Stimulated activated CD8-positive, alpha-beta memory T cell treated with anti-CD3 and anti-CD28 coated beads, Interleukin-15, amount 100 ng/mL, for 1 hour (primary cell): Measurements from ENCODE around the gene OR1K1.
A peak's percentile ranks its signal among the peaks of the same experiment; 100 is the strongest.
"Not testable (repeated sequence)": the region's sequence is repeated elsewhere in the genome, so short reads cannot be mapped to it uniquely, and the experiment has no call there.

Experiments used
- DNase-seq: peaks from one replicate; pipeline ENCODE4 v3.0.0-alpha.2; 2020; ENCODE audit warnings: low read depth

Gene OR1K1, protein sequence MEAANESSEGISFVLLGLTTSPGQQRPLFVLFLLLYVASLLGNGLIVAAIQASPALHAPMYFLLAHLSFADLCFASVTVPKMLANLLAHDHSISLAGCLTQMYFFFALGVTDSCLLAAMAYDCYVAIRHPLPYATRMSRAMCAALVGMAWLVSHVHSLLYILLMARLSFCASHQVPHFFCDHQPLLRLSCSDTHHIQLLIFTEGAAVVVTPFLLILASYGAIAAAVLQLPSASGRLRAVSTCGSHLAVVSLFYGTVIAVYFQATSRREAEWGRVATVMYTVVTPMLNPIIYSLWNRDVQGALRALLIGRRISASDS

DNA sequence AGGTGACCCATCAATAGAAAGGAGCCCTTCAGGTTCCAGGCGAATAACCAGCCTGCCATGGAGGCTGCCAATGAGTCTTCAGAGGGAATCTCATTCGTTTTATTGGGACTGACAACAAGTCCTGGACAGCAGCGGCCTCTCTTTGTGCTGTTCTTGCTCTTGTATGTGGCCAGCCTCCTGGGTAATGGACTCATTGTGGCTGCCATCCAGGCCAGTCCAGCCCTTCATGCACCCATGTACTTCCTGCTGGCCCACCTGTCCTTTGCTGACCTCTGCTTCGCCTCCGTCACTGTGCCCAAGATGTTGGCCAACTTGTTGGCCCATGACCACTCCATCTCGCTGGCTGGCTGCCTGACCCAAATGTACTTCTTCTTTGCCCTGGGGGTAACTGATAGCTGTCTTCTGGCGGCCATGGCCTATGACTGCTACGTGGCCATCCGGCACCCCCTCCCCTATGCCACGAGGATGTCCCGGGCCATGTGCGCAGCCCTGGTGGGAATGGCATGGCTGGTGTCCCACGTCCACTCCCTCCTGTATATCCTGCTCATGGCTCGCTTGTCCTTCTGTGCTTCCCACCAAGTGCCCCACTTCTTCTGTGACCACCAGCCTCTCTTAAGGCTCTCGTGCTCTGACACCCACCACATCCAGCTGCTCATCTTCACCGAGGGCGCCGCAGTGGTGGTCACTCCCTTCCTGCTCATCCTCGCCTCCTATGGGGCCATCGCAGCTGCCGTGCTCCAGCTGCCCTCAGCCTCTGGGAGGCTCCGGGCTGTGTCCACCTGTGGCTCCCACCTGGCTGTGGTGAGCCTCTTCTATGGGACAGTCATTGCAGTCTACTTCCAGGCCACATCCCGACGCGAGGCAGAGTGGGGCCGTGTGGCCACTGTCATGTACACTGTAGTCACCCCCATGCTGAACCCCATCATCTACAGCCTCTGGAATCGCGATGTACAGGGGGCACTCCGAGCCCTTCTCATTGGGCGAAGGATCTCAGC, at the start of gene OR1K1:
OR1K1 (plus strand) TSS at position 58 of the 995 bp plus-strand sequence; CDS start at position 58, 0 bp downstream.
- no peak for DNase-seq

DNA sequence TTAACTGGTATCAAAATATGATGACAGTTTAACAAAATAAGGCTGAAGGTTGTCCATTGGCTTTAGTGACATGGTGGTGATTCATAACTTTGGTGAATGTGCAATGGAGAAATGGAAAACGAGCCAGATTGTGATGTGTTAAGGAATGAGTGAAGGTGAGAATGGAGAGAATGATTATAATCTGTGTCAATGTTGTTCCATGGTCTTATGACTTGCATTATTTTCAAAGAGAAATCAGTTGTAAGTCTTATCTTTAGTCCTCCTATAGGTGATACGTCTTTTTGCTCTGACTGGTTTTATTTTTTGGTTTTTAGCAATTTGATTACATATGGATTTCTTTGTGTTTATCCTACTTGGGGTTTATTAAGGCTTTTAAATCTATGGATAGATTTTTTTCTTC, 45.1 kb upstream of the OR1K1 start:
- DNase-seq, result no peak

DNA sequence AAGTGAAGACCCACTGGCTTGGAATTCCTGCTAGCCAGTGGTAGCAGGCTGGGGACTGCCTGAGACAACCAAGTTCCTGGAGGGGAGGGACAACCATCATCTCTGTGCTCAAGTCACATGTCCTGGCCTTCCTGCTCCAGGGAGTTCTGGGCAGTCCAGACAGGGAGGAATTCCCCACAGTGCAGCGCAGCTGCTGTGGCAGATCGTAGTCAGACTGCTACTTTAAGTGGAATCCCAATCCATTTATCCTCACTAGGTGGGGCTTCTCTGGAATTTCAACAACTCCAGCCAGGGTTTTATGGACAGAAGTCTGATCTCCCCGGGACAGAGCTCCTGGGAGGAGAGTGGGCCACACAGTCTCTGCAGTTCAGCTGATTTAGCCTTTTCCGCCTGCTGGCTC, 32.1 kb upstream of the OR1K1 start:
- DNase-seq, result no peak

DNA sequence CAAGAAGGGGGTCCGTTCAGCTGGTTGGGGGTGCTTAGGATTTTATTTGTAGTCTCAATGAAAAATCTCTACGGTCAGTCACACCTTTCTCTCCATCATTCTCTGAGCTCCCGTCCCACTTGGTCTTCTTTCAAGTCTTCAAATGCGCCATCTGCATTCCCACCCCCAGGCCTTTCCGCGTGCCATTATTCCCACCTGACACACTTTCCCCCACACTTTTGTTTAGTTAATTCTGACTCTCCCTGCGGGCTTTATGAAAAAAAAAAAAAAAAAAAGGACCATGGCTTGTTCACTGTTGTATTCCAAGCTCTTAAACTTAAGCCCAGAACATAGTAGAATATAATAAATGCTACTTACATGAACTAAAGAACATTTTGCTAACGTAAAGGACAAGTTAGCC, 22.9 kb upstream of the OR1K1 start:
- DNase-seq, result no peak

DNA sequence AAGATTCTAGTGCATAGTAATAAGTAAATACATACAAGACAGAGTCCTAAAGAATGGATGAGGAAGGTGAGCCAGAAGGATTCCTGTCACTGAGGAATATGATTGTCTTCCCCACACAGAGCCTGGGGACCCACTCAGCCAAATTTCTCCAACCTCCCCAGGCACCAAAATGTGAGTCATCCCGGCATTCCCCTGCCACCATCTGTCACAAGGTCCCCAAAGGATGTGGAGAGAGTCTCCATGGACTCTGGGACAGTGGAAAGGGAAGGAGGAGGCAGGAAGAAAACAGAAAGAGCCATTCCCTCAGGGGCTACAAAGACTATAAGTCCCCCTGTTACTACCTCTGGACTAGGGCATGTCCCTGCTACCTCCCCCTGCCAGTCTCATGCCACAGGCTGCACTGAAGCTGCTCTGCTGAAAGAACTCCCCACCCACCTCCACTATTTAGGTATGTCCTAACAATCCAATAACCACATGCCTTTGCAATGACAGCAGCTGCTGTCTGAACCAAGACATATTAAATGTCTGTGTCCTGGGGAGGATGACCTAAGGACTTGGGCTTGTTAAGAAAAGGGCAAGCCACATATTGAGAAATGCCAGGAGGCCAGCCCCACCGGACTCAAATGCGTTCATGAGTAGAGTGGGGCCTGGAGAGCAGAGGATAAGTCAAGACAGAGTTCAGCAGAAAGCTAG, 21.8 kb upstream of the OR1K1 start:
- DNase-seq, result no peak

DNA sequence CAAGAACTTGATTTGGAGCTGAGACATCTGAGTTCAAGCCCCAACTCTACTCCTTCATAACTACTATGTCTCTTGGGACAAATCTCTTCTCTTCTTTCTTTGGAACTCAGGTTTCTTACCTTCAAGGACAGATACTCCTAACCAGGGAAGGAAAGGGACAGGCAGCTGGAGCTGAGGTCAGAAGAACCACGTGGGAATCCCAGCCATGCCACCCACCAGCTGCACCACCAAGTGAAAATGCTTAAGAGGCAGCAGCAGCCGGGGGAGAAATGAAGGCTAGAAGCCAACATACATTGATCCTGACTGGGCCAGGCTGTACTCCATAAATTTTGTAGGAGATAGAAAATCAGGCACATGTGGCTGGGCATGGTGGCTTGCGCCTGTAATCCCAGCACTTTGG, 20.7 kb upstream of the OR1K1 start:
- no peak for DNase-seq

DNA sequence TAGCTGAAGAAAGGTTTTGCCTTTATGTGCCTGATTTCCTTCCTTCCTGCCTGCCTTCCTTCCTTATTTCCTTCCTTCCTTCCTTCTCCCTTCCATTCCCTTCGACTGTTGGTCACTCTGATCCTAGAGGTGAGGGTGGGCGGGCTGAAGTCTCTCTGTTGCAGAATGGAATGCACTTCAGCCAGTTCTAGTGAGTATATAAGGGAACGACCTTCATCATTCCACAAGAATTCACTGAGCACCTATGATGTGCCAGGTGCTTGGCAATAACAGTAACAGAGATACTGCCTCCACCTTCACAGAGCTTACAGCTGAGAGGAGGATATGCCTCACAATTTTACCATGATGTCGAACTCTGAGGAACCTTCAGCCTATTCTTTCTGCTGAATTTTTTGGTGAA, 19.9 kb upstream of the OR1K1 start:
- DNase-seq, result no peak

DNA sequence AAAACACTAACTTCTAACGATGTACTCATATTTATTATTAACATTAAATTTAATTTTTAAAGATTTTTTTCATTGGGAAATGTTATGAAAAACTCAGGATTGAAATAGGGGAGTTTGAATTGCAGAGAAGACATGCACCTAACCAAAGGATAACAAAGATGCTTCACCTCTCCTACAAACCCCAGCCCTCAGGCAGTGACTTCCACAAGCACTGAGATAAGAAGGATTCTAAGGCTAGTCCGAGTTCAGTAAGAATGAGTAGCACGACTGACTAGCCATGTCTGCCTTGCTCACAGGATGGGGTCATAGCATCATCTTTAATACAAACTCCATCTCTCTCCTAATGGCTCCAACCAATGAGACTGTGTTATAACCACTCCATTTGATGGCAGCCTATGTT, 18.3 kb upstream of the OR1K1 start:
- no peak for DNase-seq

DNA sequence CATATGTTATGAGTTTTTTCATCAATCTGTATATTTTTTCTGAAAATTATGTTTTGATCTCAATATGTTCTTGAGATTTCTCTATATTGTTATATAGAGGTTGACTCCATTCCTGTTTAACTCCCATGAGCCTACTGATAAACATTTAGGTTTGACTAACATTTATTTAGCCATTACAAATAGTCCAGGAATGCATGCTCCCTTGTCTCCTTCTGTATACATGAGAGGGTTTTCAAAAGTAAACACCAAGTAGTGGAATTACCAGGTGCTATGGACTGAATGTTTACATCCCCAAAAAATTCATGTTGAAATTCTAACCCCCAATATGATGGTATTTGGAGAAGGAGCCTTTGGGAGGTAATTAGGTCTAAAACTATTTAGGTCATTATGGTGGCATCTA, 14.7 kb upstream of the OR1K1 start:
- no peak for DNase-seq

DNA sequence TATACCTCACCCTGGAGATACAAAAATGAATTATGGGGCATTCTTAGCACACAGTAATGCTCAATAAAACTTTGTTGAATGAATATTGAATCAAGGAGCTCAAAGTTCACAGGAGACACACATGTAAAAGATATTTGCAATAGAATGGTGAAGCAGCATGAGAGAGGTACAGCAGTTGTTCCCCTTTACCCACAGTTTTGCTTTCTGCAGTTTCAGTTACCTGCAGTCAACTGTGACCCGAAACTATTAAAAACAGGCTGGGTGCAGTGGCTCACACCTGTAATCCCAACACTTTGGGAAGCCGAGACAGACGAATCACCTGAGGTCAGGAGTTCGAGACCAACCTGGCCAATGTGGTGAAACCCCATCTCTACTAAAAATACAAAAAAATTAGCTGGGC, 13.6 kb upstream of the OR1K1 start:
- no peak for DNase-seq

DNA sequence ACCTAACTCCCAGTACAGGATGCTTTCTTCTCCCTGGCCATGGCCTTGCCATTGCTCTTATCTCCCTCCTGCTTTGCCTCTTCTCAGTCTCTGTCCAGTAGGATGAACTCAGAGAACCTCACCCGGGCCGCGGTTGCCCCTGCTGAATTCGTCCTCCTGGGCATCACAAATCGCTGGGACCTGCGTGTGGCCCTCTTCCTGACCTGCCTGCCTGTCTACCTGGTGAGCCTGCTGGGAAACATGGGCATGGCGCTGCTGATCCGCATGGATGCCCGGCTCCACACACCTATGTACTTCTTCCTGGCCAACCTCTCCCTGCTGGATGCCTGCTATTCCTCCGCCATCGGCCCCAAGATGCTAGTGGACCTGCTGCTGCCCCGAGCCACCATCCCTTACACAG, 11.1 kb upstream of the OR1K1 start, which contains the start of gene OR5C1:
OR5C1 (plus strand) TSS at position 103 of the 400 bp plus-strand sequence; CDS start at position 103, 0 bp downstream.
- DNase-seq, result no peak

DNA sequence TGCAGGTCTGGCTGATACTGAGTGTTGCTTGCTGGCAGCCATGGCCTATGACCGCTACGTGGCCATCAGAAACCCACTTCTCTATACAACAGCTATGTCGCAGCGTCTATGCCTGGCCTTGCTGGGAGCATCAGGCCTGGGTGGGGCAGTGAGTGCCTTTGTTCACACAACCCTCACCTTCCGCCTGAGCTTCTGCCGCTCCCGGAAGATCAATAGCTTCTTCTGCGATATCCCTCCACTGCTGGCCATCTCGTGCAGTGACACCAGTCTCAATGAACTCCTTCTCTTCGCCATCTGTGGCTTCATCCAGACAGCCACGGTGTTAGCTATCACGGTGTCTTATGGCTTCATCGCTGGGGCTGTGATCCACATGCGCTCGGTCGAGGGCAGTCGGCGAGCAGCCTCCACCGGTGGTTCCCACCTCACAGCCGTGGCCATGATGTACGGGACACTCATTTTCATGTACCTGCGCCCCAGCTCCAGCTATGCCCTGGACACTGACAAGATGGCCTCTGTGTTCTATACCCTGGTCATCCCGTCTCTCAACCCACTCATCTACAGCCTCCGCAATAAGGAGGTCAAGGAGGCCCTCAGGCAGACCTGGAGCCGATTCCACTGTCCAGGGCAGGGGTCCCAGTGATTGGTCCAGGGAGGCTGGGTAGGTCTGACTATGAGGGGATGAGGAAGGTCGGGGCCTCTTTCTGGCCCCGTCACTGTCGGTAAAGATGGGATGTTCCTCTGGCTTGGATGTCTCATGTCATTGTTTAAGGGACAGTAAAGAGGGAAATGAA, 10.5 kb upstream of the OR1K1 start:
- no peak for DNase-seq

DNA sequence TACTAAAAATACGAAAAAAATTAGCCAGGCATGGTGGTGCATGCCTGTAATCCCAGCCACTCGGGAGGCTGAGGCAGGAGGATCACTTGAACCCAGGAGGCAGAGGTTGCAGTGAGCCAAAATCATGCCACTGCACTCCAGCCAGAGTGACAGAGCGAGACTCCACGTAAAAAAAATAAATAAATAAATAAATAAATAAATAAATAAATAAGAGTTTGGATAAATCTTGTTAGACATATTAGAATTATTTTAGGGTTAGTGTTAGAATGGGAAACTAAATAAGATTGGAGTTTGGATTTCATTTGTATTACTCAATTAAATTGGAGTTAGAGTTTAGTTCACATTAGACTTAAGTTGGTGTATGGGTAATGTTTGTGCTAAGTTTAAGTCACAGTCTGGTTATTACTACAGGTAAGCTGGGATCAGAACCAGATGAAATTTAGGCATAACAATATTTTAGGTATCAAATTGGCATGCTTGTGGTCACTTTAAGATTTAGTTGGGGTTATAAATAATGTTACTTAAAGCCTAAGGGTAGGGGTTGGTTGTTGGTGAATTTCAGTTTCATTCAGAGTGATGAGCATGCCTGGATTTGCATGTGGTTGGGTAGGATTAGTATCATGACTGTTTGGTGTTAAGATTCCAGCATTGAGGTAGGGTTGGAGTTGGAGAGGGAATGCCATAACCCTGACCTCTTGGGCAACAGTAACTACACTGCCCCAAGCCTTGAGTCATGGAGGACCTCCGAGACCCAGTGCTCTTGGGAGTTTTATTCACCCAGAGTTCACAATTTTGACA, 7.9 kb upstream of the OR1K1 start:
- no peak for DNase-seq

DNA sequence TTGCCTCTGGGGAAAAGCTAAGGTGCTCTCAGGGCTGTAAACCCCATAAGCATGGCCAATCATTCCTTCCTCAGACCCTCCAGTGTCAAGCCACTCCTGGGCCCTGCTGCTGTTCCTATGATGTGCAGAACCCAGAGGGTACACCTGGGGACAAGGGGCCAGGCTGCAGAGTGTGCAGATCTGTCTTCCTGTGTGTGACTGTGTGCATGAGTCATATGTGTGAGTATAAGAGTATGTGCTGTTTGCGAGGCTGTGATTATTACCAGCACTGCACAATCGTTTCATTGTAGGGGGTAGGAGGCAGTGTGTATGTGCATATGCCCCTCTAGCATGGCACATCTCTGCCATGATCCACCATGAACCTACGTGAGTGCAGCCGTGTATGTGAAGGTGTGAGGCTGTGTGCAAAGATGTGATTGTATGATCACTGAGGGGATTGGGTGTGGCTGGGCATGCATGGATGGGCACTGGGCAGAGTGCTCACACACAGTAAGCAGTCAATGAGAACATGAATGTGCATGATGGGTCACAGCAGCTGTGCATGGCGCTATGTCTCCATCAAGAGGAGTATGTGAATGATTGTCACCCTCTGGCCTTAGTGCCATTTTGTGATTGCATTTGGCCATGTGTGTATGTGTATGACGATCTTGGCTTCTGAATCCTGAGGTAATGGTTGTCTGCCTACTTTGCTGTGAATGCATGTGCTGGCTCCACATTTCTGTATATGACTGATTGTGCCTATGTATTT, 2.4 kb upstream of the OR1K1 start:
- DNase-seq, result no peak

DNA sequence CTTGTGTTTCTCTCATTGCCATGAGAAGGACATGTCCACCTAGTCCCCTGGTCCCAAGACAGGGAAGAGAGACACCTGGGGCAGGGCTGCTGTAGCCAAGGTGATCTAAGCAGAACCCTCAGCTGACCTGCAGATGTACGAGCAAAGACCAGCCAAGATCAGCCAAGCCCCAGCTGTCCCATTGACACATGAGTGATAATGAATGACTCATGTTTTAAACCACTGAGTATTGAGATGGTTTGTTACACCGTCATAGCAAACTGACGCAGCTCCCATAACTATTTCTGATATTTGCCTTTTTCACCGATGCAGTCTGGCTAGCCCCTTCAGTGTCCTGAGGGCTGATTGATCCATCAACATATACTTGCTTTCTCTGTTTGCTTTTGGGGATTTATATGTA, 6.7 kb downstream of the OR1K1 start:
- no peak for DNase-seq

DNA sequence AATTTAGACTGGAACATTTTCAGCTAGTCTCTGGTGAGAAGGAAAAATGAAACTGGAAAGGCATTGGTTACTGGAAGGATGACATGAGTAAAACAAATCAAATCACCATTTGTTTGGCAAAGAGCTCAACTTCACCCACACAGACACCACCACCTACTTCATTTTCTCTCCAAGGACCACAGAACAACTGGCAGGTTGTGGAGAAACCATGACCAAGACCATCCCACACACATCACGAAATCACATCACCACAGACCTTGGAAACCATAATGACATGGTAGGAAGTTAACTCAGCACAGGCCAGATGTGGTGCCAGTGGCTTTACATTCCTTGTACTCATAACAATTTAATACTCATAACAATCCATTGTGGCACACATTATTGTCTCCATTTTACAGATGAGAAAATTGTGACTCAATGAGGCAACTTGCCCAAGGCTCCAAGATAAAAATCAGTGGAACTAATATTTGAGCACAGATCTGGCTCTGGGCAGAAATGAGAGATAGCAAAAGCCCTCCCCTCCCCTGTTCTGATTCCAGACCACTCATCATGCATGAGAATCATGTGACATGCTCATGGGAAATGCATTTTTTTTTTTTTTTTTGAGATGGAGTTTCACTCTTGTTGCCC, 7.5 kb downstream of the OR1K1 start:
- DNase-seq, result no peak

DNA sequence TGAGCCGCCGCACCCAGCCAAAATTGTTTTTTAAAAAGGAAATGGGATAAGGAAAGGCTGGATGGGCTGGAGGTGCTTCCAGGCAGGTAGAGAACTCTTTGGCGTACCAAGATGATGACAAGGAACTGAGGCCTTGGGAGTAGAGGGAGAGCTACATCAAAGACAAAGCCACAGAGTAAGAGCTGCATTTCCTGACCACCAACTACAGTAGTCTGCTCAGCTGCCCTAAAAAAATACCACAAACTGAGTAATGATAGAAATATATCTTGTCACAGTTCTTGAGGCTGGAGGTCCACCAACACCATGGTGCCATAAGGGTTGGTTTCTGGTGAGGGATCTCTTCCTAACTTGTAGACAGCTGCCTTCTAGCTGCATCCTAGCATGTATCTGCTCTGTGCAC, 8.2 kb downstream of the OR1K1 start:
- DNase-seq, result no peak

DNA sequence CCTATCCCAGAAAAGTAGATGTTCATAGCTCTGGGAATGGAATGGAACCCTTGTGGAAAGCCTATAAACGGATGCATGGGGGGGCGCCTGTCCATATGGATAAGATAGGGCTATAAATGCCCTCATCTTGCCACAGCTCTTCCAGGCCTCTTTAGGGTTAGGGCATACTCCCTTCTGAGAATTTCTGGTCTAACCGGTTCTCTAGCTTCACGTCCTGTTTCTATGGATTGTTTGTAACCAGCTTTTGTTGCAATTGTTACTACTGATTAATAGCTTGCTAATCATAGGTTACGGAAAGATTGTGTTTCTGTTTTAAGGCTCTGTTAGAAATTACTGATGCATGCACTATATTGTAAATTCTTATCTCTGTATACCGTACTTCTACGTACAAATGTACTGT, 9.3 kb downstream of the OR1K1 start:
- not testable (repeated sequence) for DNase-seq

DNA sequence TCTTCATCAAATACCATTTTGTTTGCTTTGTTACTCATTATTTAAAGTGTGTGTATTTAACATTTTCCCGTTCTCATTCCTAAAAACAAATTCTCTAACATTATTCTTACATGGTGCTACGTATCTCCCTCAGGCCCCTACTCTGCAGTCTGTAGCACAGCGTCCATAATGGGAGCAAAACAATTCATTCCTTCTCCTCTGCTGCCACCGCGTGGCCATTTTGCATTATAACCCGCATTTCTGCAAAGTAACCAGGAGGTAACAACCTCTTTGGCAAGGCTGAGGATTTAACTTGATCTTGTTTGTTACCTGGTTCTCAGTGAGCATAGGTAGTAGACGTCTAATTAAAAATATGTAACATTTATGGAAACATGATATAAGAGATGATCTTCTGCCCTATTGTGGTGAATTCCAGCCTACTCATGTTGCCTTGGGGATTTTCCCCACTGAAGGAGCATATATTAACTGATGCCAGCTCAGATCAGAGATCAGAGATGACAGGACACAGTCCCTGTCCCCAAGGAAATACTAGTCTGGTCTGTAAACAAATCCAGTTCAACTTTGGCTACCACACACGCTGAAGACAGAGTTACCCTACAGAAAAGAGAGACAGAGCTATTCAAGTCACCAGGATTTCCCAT, 10.5 kb downstream of the OR1K1 start:
- DNase-seq, result peak; percentile 65
